Measurements from ENCODE around the gene GSTT2B.
"Not testable (repeated sequence)": the region's sequence is repeated elsewhere in the genome, so short reads cannot be mapped to it uniquely, and the experiment has no call there.

Gene GSTT2B

DNA sequence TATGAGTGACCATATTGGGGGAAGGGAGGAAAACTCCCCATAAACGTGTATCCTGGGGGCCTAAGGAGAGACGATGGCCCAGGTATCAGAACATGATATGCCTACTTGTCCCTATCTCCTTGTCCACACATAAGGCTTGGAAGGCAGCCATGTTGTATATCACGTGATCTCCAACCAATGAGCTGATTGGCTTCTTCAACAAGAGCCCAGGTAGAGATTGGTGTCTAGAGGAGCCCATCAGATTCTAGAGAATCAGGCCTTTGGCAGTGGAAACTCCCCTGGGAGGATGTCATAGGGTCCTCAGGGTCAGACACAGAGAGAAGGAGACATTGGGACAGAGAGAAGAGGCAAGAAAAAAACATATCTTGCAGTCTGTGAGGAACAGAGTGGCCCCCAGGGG is 13.6 kb downstream of the GSTT2B start:
- H3K27ac ChIP-seq (ENCODE audit: low read length); H3K36me3 ChIP-seq (ENCODE audit: control insufficient read depth, insufficient read depth, low read length); H3K27me3 ChIP-seq (ENCODE audit: control insufficient read depth, insufficient read depth, low read length); DNase-seq (ENCODE audit: low read depth, low spot score); H3K9me3 ChIP-seq (ENCODE audit: control insufficient read depth, insufficient read depth, low read length); H3K4me3 ChIP-seq (ENCODE audit: low read length); H3K4me1 ChIP-seq (ENCODE audit: control insufficient read depth, insufficient read depth, low read length): not testable (repeated sequence)
- no CpG with 5 or more reads among the region's 3 CpGs for WGBS (ENCODE audit: insufficient coverage, insufficient read length)

DNA sequence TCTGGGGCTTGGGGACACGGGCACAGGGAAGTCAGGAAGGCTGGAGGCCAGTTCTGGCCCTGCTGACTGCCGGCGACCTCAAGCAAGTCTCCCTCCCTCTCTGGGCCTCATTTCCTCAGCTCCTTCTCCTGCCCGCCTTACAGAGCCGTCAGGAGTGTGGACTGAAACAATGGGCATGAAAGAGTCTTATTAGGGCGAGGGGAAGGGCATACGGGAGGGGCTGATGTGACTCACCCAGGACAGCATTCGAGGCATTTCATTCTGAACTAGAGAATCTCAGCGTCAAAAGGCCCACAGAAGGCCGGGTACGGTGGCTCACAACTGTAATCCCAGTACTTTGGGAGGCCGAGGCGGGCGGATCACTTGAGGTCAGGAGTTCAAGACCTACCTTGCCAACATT is 20.8 kb downstream of the GSTT2B start:
- H3K27ac ChIP-seq (ENCODE audit: low read length); H3K9me3 ChIP-seq (ENCODE audit: control insufficient read depth, insufficient read depth, low read length); H3K27me3 ChIP-seq (ENCODE audit: control insufficient read depth, insufficient read depth, low read length); H3K36me3 ChIP-seq (ENCODE audit: control insufficient read depth, insufficient read depth, low read length); H3K4me3 ChIP-seq (ENCODE audit: low read length); DNase-seq (ENCODE audit: low read depth, low spot score); H3K4me1 ChIP-seq (ENCODE audit: control insufficient read depth, insufficient read depth, low read length): not testable (repeated sequence)
- WGBS (ENCODE audit: insufficient coverage, insufficient read length): no CpG with 5 or more reads among the region's 14 CpGs

DNA sequence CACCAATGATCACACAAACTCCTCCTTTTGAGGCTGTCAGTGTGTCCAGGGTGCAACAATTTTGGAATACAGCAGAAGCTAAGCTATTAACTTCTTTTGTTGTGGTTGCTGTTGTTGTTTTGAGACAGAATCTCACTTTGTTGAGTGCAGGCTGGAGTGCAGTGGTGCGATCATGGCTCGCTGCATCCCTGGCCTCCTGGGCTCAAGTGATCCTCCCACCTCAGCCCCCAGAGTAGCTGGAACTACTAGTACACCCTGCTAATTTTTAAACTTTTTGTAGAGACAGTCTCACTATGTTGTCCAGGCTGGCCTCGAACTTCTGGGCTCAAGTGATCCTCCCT is 22.0 kb downstream of the GSTT2B start:
- no CpG with 5 or more reads among the region's 3 CpGs for WGBS (ENCODE audit: insufficient coverage, insufficient read length)
- no peak for DNase-seq (ENCODE audit: low read depth, low spot score)
- no peaks in the 10 kb centered on the region for H3K36me3 ChIP-seq (ENCODE audit: control insufficient read depth, insufficient read depth, low read length)
- no peaks in the 10 kb centered on the region for H3K9me3 ChIP-seq (ENCODE audit: control insufficient read depth, insufficient read depth, low read length)
- no peak overlapping the region for H3K27ac ChIP-seq (ENCODE audit: low read length)
- no peak overlapping the region for H3K4me3 ChIP-seq (ENCODE audit: low read length)
- no peaks in the 10 kb centered on the region for H3K4me1 ChIP-seq (ENCODE audit: control insufficient read depth, insufficient read depth, low read length)
- H3K27me3 ChIP-seq (ENCODE audit: control insufficient read depth, insufficient read depth, low read length): no peaks in the 10 kb centered on the region

DNA sequence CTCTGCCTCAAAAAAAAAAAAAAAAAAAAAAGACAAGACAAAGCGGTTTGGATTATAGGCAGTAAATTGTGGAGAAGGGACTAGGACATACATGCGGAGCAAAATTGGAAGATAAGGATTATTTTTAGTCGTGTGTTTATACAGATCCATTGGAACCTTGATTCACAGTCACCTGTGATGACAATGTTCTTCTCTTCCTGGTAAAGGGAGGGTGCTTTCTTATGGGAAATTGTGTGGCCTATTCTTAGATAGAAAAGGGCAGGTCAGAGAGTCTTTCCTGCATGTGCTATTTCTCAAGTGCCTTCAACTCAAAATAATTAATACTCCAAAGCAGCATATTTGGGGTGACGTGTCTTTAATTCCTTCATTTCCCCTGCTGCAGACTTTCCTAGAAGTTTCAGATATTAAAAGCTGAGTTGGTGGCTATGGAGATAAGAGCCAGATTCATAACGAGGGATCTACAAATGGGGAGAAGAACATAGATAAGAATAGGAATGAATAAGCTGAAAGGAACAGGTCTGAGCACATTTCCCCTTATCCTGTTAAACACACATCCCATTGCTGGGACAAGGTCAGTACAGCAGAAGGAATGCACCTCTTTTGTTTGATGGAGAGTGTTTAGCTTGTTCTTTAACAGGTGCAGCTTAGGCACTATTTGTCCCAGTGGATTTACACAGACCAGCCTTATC is 22.5 kb downstream of the GSTT2B start:
- Histone ChIP-seq H3K4me1 (ENCODE audit: control insufficient read depth, insufficient read depth, low read length) (no peaks in the 10 kb centered on the region), H3K36me3 (ENCODE audit: control insufficient read depth, insufficient read depth, low read length) (no peaks in the 10 kb centered on the region), H3K27ac (ENCODE audit: low read length) (no peak overlapping the region), H3K4me3 (ENCODE audit: low read length) (no peak overlapping the region), H3K9me3 (ENCODE audit: control insufficient read depth, insufficient read depth, low read length) (no peaks in the 10 kb centered on the region), H3K27me3 (ENCODE audit: control insufficient read depth, insufficient read depth, low read length) (no peaks in the 10 kb centered on the region)
- 100% methylated on average over 2 of the region's 5 CpGs for WGBS (ENCODE audit: insufficient coverage, insufficient read length)
- no peak for DNase-seq (ENCODE audit: low read depth, low spot score)

DNA sequence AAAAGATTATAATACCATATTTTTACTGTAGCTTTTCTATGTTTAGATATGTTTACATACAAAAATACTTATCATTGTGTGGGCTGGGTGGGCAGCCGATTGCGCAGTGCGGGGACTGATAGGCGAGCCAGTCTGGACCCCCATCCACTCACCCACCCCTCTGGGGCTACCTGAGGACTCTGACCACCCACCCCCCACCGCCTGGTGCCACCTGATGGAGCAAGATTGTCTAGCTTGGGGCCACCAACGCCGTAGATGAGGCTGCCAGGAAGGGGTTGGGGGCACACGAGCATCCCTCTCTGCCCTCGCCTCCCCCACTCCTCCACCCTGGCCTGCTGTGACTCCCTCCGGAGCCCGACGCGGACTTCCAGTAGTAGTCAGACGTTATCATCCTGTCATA is 34.4 kb downstream of the GSTT2B start:
- Histone ChIP-seq H3K27ac (ENCODE audit: low read length) (no peak overlapping the region), H3K4me3 (ENCODE audit: low read length) (no peak overlapping the region), H3K4me1 (ENCODE audit: control insufficient read depth, insufficient read depth, low read length) (no peaks in the 10 kb centered on the region), H3K9me3 (ENCODE audit: control insufficient read depth, insufficient read depth, low read length) (peaks cover 1% of the 10 kb centered on the region), H3K36me3 (ENCODE audit: control insufficient read depth, insufficient read depth, low read length) (peaks cover 10% of the 10 kb centered on the region; the same call in 1 of the 2 replicates), H3K27me3 (ENCODE audit: control insufficient read depth, insufficient read depth, low read length) (no peaks in the 10 kb centered on the region)
- no CpG with 5 or more reads among the region's 14 CpGs for WGBS (ENCODE audit: insufficient coverage, insufficient read length)
- DNase-seq (ENCODE audit: low read depth, low spot score): no peak

DNA sequence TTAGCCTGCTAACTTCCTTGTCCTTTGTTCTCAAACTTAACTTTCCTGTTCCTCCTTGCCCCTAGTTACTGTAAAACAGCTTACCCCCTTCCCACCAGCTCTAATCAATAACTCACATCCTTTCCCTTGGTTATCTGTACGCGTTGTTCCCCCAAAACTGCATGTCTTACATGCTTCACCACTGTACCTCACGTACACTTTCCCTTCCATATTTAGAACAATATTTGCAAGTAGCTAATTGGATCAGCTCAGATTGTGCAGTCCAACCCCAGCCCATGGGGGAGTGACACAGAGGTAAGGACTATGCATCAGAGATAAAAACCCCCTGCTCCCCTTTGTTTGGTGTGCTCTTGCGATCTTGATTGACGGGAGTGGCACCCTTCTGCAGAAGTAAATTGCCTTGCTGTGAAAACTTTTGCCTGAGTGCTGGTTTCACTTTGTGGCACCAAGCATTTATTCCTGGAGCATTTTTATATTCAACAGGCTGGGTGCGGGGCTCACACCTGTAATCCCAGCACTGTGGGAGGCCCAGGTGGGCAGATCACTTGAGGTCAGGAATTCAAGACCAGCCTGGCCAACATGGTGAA is 35.9 kb downstream of the GSTT2B start:
- WGBS (ENCODE audit: insufficient coverage, insufficient read length): no CpG with 5 or more reads among the region's 6 CpGs
- DNase-seq (ENCODE audit: low read depth, low spot score): no peak
- Histone ChIP-seq H3K27ac (ENCODE audit: low read length) (no peak overlapping the region), H3K9me3 (ENCODE audit: control insufficient read depth, insufficient read depth, low read length) (peaks cover 1% of the 10 kb centered on the region; the same call in 1 of the 2 replicates), H3K4me1 (ENCODE audit: control insufficient read depth, insufficient read depth, low read length) (no peaks in the 10 kb centered on the region), H3K36me3 (ENCODE audit: control insufficient read depth, insufficient read depth, low read length) (peaks cover 10% of the 10 kb centered on the region; the same call in 1 of the 2 replicates), H3K4me3 (ENCODE audit: low read length) (no peak overlapping the region), H3K27me3 (ENCODE audit: control insufficient read depth, insufficient read depth, low read length) (no peaks in the 10 kb centered on the region)

DNA sequence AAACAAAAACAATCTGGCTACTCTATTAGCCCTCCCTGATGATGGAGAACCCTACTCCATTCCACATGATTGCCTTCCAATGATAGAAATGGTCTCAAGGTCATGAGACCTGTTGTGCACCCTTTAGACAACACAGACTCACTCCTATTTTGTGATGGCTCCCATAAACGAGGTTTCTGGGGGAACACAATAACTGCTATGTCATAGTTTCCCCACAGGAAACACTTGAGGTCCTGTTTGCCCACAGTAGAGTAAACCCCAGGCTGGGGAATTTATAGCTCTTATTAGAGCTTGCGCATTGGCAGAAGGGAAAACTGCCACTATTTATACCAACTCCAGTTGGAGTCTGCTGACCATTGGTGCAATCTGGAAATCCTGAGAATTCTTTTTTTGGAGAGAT is 38.1 kb downstream of the GSTT2B start:
- DNase-seq (ENCODE audit: low read depth, low spot score): no peak
- no CpG with 5 or more reads among the region's 2 CpGs for WGBS (ENCODE audit: insufficient coverage, insufficient read length)
- Histone ChIP-seq H3K9me3 (ENCODE audit: control insufficient read depth, insufficient read depth, low read length) (peaks cover 1% of the 10 kb centered on the region; the same call in 1 of the 2 replicates), H3K27ac (ENCODE audit: low read length) (no peak overlapping the region), H3K4me1 (ENCODE audit: control insufficient read depth, insufficient read depth, low read length) (no peaks in the 10 kb centered on the region), H3K36me3 (ENCODE audit: control insufficient read depth, insufficient read depth, low read length) (peaks cover 7% of the 10 kb centered on the region; the same call in 1 of the 2 replicates), H3K27me3 (ENCODE audit: control insufficient read depth, insufficient read depth, low read length) (no peaks in the 10 kb centered on the region), H3K4me3 (ENCODE audit: low read length) (no peak overlapping the region)

DNA sequence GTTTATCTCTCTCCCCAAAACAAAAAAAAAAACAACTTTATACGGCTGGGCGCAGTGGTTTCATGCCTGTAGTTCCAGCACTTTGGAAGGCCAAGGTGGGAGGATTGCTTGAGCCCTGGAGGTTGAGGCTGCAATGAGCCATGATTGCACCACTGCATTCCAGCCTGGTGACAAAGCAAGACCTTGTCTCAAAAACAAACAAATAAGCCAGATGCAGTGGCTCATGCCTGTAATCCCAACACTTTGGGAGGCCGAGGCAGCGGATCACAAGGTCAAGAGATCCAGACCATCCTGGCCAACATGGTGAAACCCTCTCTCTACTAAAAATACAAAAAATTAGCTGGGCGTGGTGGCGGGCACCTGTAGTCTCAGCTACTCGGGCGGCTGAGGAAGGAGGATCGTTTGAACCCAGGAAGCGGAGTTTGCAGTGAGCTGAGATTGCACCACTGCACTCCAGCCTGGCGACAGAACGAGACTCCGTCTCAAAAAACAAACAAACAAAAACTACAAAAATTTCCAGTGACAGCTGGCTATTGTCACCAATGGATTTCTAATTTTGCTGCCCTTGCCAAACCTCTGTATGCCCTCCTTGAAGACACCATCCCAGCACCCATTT is 39.3 kb downstream of the GSTT2B start:
- not testable (repeated sequence) for H3K9me3 ChIP-seq (ENCODE audit: control insufficient read depth, insufficient read depth, low read length); H3K27me3 ChIP-seq (ENCODE audit: control insufficient read depth, insufficient read depth, low read length); H3K36me3 ChIP-seq (ENCODE audit: control insufficient read depth, insufficient read depth, low read length); H3K4me1 ChIP-seq (ENCODE audit: control insufficient read depth, insufficient read depth, low read length); H3K27ac ChIP-seq (ENCODE audit: low read length); DNase-seq (ENCODE audit: low read depth, low spot score); H3K4me3 ChIP-seq (ENCODE audit: low read length)
- no CpG with 5 or more reads among the region's 13 CpGs for WGBS (ENCODE audit: insufficient coverage, insufficient read length)

DNA sequence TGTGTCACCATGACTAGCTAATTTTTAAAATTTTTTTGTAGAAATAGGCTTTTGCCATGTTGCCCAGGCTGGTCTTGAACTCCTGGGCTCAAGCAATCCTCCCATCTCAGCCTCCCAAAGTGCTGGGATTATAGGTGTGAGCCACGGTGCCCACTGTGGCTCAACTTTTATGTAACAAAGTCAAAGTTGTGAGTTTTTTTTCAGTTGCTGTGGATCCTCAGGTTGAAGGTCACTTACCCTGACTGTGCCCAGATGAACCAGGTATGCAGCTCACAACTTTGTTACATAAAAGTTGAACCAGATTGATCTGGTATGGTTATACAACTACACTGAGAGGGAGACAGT is 40.8 kb downstream of the GSTT2B start:
- H3K36me3 ChIP-seq (ENCODE audit: control insufficient read depth, insufficient read depth, low read length); H3K27me3 ChIP-seq (ENCODE audit: control insufficient read depth, insufficient read depth, low read length); H3K4me1 ChIP-seq (ENCODE audit: control insufficient read depth, insufficient read depth, low read length); H3K27ac ChIP-seq (ENCODE audit: low read length); DNase-seq (ENCODE audit: low read depth, low spot score); H3K9me3 ChIP-seq (ENCODE audit: control insufficient read depth, insufficient read depth, low read length); H3K4me3 ChIP-seq (ENCODE audit: low read length): not testable (repeated sequence)
- WGBS (ENCODE audit: insufficient coverage, insufficient read length): no CpG with 5 or more reads among the region's 1 CpG

DNA sequence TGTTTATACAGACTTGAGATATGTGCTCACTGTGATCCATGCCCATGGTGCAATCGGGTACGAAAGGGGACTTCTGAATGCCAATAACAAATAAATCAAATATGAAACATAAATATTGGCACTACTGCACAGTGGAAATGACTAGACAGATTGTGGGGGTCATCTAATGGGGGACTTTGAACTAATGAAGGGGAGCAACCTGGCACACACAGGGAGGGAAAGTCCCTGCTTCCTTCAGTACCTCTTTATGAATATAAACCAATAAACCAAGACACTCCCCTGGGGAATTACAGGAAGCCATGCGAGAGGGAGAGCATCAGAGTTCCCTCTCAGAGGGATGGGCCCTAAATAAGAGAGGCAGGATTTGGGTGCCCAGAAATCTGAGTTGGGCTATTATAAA is 45.7 kb downstream of the GSTT2B start:
- Histone ChIP-seq H3K27me3 (ENCODE audit: control insufficient read depth, insufficient read depth, low read length) (no peaks in the 10 kb centered on the region), H3K4me1 (ENCODE audit: control insufficient read depth, insufficient read depth, low read length) (no peaks in the 10 kb centered on the region), H3K36me3 (ENCODE audit: control insufficient read depth, insufficient read depth, low read length) (no peaks in the 10 kb centered on the region; the same call in 1 of the 2 replicates), H3K9me3 (ENCODE audit: control insufficient read depth, insufficient read depth, low read length) (no peaks in the 10 kb centered on the region), H3K4me3 (ENCODE audit: low read length) (no peak overlapping the region), H3K27ac (ENCODE audit: low read length) (no peak overlapping the region)
- DNase-seq (ENCODE audit: low read depth, low spot score): no peak
- WGBS (ENCODE audit: insufficient coverage, insufficient read length): no CpG with 5 or more reads among the region's 3 CpGs

Data from iPS DF 6.9 (cell line).